ENCODE measurements around the gene APC2. TPM values are rescaled to one million over a fixed set of nuclear protein-coding genes. Genes with fewer than 3 reads are reported as not detected.

The APC2 gene
- total and polyA plus RNA-seq, 9 donors, result under 0.01 to 0.28 (median 0.11) TPM; not detected in 1

DNA sequence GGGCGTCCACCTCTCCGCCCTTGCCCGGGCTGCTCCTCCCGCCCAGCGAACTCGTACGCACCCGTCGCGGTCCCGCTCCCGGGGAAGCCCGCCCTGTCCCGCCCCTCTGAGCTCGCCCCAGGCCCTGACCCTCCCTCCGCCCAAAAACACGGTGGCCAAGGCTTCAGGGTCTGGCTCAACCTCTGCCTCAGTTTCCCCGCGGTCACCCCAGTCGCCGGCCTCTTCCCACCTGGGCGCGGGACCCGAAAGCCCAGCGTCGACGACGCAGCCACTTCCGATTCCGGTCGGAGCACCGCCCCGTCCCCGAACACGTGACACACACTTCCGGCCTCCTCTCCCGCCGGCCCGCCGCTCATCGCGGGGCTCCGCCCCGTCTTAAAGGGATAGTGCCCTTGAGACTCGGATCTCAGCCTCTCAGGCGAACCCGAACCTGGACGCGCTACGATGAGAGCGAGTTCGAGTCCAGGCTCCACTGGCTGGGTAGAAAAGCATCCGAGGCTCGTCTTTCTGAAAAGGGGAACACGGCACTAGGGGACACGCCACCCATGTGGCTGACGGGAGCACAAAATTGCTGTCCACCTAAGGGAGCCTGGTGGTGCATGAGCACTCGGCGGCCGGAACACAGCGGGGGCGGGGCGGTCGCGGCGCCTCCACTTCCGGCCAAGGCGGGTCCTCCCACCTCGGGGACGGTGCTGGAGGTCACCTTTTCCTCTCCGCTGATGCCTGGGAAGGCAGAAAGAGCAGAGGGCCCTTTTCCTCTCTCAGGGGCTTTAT lies 29.2 kb downstream of the APC2 start, which contains the start of gene C19orf25:
Gene C19orf25 (minus strand): TSS at position 282 of the 774 bp plus-strand sequence. CDS start 312 bp downstream, outside the sequence.
- H3K9me3 ChIP-seq, result no peaks in the 10 kb centered on the region
- WGBS, 3 donors, result 0 to 1% (median 0%) methylated on average over 56 to 71 of the region's 71 CpGs
- H3K4me1 ChIP-seq (ENCODE audit: insufficient read depth), result peaks cover 4% of the 10 kb centered on the region
- TF ChIP-seq, protein P1, sequence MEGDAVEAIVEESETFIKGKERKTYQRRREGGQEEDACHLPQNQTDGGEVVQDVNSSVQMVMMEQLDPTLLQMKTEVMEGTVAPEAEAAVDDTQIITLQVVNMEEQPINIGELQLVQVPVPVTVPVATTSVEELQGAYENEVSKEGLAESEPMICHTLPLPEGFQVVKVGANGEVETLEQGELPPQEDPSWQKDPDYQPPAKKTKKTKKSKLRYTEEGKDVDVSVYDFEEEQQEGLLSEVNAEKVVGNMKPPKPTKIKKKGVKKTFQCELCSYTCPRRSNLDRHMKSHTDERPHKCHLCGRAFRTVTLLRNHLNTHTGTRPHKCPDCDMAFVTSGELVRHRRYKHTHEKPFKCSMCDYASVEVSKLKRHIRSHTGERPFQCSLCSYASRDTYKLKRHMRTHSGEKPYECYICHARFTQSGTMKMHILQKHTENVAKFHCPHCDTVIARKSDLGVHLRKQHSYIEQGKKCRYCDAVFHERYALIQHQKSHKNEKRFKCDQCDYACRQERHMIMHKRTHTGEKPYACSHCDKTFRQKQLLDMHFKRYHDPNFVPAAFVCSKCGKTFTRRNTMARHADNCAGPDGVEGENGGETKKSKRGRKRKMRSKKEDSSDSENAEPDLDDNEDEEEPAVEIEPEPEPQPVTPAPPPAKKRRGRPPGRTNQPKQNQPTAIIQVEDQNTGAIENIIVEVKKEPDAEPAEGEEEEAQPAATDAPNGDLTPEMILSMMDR (IDR thresholded peaks at IDR 0.05), result no peak
- peak; percentile 71 for TF ChIP-seq POLR2A (IDR thresholded peaks at IDR 0.05)
- no peaks in the 10 kb centered on the region for H3K27me3 ChIP-seq
- H3K36me3 ChIP-seq, result no peaks in the 10 kb centered on the region
- intact Hi-C loops (cut with DNase I), result no loop called here
- peak within 1 kb of the TSS; percentile 100 for H3K4me3 ChIP-seq
- H3K27ac ChIP-seq, result no peak within 1 kb of the TSS
- DNase-seq, result peak; percentile 91 to 95 (median 93)

DNA sequence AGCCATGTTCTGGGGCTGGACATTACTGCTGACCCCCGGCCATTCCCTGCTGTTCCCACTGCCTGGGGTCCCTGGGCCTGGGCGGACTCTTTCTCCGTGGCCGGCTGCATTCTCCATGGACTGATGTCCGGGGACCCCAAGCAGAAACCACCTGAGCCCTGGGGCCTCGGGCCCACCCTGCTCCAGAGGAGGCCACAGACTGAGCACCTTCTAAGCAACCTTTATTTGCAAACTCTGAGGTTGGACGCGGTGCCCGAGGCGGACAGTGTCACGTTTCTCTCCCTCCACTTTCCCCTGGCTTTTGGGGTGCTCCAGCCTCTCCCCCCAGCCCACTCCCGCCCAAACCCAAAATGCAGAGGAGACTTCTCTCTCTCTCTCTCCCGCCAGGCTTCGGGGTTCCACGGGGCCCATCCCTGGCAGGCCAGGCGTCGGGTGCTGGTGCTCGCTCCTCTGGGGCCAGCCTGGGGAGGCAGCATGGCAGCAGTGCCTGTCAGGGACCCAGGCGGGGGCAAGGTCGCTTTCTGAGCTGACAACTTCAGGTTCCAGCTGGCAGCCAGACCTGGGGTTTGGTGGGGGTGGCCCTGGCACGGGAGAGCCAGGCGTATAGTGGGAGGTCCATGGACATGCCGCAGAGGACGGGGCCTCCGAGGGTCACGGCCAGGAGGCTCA lies 31.4 kb downstream of the APC2 start:
- Histone ChIP-seq H3K4me3 (no peak overlapping the region), H3K9me3 (no peaks in the 10 kb centered on the region), H3K36me3 (no peaks in the 10 kb centered on the region), H3K27ac (no peak overlapping the region), H3K27me3 (no peaks in the 10 kb centered on the region), H3K4me1 (ENCODE audit: insufficient read depth) (peaks cover 4% of the 10 kb centered on the region)
- WGBS, 3 donors, result 82 to 86% (median 85%) methylated on average over 23 to 26 of the region's 26 CpGs
- intact Hi-C loops (cut with DNase I), result no loop called here
- TF ChIP-seq, protein P1 (IDR thresholded peaks at IDR 0.05), result no peak
- DNase-seq, result peak in 1 of 5 donors; percentile 21

DNA sequence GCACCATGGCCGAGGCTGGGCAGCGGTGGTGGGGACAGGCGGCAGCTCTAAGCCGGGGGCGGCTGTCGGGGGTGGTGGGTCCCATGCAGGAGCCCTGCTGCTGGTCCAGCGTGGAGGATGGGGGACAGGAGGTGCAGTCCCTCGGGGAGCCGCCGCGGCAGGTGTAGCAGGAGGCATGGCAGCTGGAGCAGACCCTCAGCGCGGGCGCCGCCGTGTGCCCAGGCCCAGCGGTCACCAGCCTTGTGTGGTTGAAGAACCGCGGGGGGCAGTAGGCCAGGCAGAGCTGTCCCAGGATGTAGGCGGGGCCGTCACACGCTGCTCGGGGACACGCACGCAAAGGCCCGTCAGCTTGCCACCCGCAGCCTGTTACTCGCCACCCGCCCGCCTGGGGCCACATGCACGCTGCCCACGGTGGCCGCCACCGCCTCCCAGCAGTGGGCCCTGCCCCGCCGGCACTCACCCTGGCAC lies 32.0 kb downstream of the APC2 start:
- H3K27me3 ChIP-seq, result no peaks in the 10 kb centered on the region
- H3K4me3 ChIP-seq, result no peak overlapping the region
- peak in 2 of 5 donors; percentile 21 to 31 for DNase-seq
- no peaks in the 10 kb centered on the region for H3K36me3 ChIP-seq
- intact Hi-C loops (cut with DNase I), result no loop called here
- H3K4me1 ChIP-seq (ENCODE audit: insufficient read depth), result peaks cover 4% of the 10 kb centered on the region
- TF ChIP-seq POLR2A (IDR thresholded peaks at IDR 0.05), result no peak
- TF ChIP-seq EP300 (IDR thresholded peaks at IDR 0.05), result no peak
- TF ChIP-seq, protein P1 (IDR thresholded peaks at IDR 0.05), result no peak
- H3K27ac ChIP-seq, result no peak overlapping the region
- H3K9me3 ChIP-seq, result no peaks in the 10 kb centered on the region
- 88 to 92% (median 89%) methylated on average over 32 to 36 of the region's 36 CpGs for WGBS, 3 donors

GRCh38 chr19:1482361-1483130 lies 32.6 kb downstream of the APC2 start:
- Histone ChIP-seq H3K4me3 (no peak overlapping the region), H3K4me1 (ENCODE audit: insufficient read depth) (peaks cover 4% of the 10 kb centered on the region), H3K27me3 (no peaks in the 10 kb centered on the region), H3K9me3 (no peaks in the 10 kb centered on the region), H3K36me3 (no peaks in the 10 kb centered on the region), H3K27ac (no peak overlapping the region)
- WGBS, 3 donors, result 76 to 80% (median 77%) methylated on average over 37 of the region's 37 CpGs
- DNase-seq, result peak in 1 of 5 donors; percentile 25
- intact Hi-C loops (cut with DNase I), result no loop called here
- TF ChIP-seq, protein P1 (IDR thresholded peaks at IDR 0.05), result no peak
- TF ChIP-seq POLR2A (IDR thresholded peaks at IDR 0.05), result no peak

Data from ovary (tissue), 9 donors.